GM23248 (cell line): Measurements from ENCODE around the gene STK24. TPM values are rescaled to one million over a fixed set of nuclear protein-coding genes. Genes with fewer than 3 reads are reported as not detected.

Experiments used
- DNase-seq: peaks from one replicate; pipeline ENCODE4 v3.0.0-alpha.2; 2015
- H2AFZ ChIP-seq: fragments of 200-600 bp; sonication (generic); 2 replicates; pipeline ENCODE4 v1.6.1; 2016; ENCODE audit warnings: antibody characterized with exemption
- H3F3A ChIP-seq: fragments of 200-600 bp; sonication (generic); 2 replicates; pipeline ENCODE4 v1.6.1; 2016; ENCODE audit warnings: mild to moderate bottlenecking, antibody characterized with exemption, mixed run types; ENCODE audit not compliant: insufficient read depth
- H3K27ac ChIP-seq: fragments of 200-600 bp; sonication (generic); 2 replicates; pipeline ENCODE4 v1.5.1; 2016; ENCODE audit warnings: mild to moderate bottlenecking
- H3K27me3 ChIP-seq: fragments of 200-600 bp; sonication (generic); replicated peaks from 2 replicates; pipeline ENCODE4 v1.6.1; 2016; ENCODE audit warnings: mild to moderate bottlenecking; ENCODE audit not compliant: insufficient read depth
- H3K36me3 ChIP-seq: fragments of 200-600 bp; sonication (generic); 2 replicates; pipeline ENCODE4 v1.6.1; 2016; ENCODE audit warnings: low read depth, mild to moderate bottlenecking
- H3K4me1 ChIP-seq: fragments of 200-600 bp; sonication (generic); 2 replicates; pipeline ENCODE4 v1.6.1; 2016; ENCODE audit warnings: mild to moderate bottlenecking; ENCODE audit not compliant: insufficient read depth
- H3K4me2 ChIP-seq: fragments of 200-600 bp; sonication (generic); one replicate; pipeline ENCODE4 v1.6.1; 2016; ENCODE audit warnings: mild to moderate bottlenecking; ENCODE audit not compliant: unreplicated experiment
- H3K4me3 ChIP-seq: fragments of 200-600 bp; sonication (generic); 2 replicates; pipeline ENCODE4 v1.5.1; 2016; ENCODE audit warnings: mild to moderate bottlenecking
- H3K79me2 ChIP-seq: fragments of 200-600 bp; sonication (generic); 2 replicates; pipeline ENCODE4 v1.6.1; 2016; ENCODE audit warnings: mild to moderate bottlenecking; ENCODE audit not compliant: insufficient read depth
- H3K9ac ChIP-seq: fragments of 200-600 bp; sonication (generic); 2 replicates; pipeline ENCODE4 v1.6.1; 2016; ENCODE audit warnings: mild to moderate bottlenecking
- H3K9me2 ChIP-seq: fragments of 200-600 bp; sonication (generic); 2 replicates; pipeline ENCODE4 v1.6.1; 2016; ENCODE audit warnings: mixed run types, mild to moderate bottlenecking, moderate library complexity; ENCODE audit not compliant: insufficient read depth
- H3K9me3 ChIP-seq: fragments of 200-600 bp; sonication (generic); one replicate; pipeline ENCODE4 v1.6.1; 2017; ENCODE audit warnings: low read depth
- H4K20me1 ChIP-seq: fragments of 200-600 bp; sonication (generic); 2 replicates; pipeline ENCODE4 v1.6.0; 2016; ENCODE audit not compliant: insufficient read depth
- EZH2 ChIP-seq: fragments of 200-600 bp; sonication (generic); IDR thresholded peaks from 2 replicates; pipeline ENCODE4 v1.6.1; 2018; ENCODE audit warnings: antibody characterized with exemption, mild to moderate bottlenecking; ENCODE audit not compliant: insufficient read depth, poor library complexity, severe bottlenecking
- EZH2phosphoT487 ChIP-seq: fragments of 200-600 bp; sonication (generic); IDR thresholded peaks from 2 replicates; pipeline ENCODE4 v1.6.1; 2018; ENCODE audit warnings: antibody characterized with exemption, moderate library complexity, mild to moderate bottlenecking, low read depth; ENCODE audit not compliant: insufficient read depth
- WGBS, 2 experiments: methylation state at CpG; one replicate each; pipeline ENCODE4 v1.1.6; 2015 to 2017; ENCODE audit warnings: low lambda C conversion rate in 2 of 2, low coverage in 1 of 2; ENCODE audit errors: missing lambda C conversion rate in 2 of 2; 5-methylcytosine and 5-hydroxymethylcytosine counted together
- in situ Hi-C: fragments of 300-500 bp; cut with MboI; formaldehyde crosslinking; loops from 2 replicates; pipeline ENCODE4 v1.15.0; 2020
- polyA plus RNA-seq: library from polyadenylated mRNA; unstranded; fragments of >200 nt; fragmentation: Nextera tagmentation; extraction: Ambion mirVana; gene quantifications from 2 replicates; pipeline ENCODE4 v1.2.1, GENCODE V29; 2016
- total RNA-seq: library from RNA; depleted of rRNA; stranded (reverse); fragments of >200 nt; shearing (Covaris generic); gene quantifications from 2 replicates; pipeline ENCODE4 v1.2.3, GENCODE V29; 2014

The STK24 gene
- total and polyA plus RNA-seq, 2 experiments from 2014 or later: 11.1 to 72.4 TPM

- peak; percentile 80 for DNase-seq
- Histone ChIP-seq H3K4me2 (no peak overlapping the region), H3K79me2 (peaks cover 17% of the 10 kb centered on the region), H3K4me1 (peaks cover 47% of the 10 kb centered on the region), H3K4me3 (no peak overlapping the region), H3F3A (peaks cover 53% of the 10 kb centered on the region), H3K9me2 (no peaks in the 10 kb centered on the region), H3K27ac (no peak overlapping the region), H2AFZ (no peak overlapping the region), H3K9ac (no peak overlapping the region), H4K20me1 (no peaks in the 10 kb centered on the region), H3K9me3 (no peaks in the 10 kb centered on the region), H3K27me3 (no peaks in the 10 kb centered on the region), H3K36me3 (peaks cover 22% of the 10 kb centered on the region; the same call in 1 of the 2 replicates)
- TF ChIP-seq EZH2phosphoT487 (no peak), EZH2 (no peak)
- in situ Hi-C loops: loop anchor here (5.0 kb wide), 1 partner anchor 219 kb away; no protein-coding TSS in a partner anchor
- 58 to 61% methylated on average over 28 of the region's 28 CpGs for WGBS, 2 experiments
Measured at GRCh38 chr13:98447881-98448641, 128.8 kb downstream of the STK24 start.

- no peak overlapping the region for H3K4me3 ChIP-seq
- peaks cover 41% of the 10 kb centered on the region for H3K4me1 ChIP-seq
- H3K9me2 ChIP-seq: no peaks in the 10 kb centered on the region
- no peaks in the 10 kb centered on the region for H3K9me3 ChIP-seq
- no peak for TF ChIP-seq EZH2phosphoT487
- no peak for TF ChIP-seq EZH2
- no peaks in the 10 kb centered on the region for H3K27me3 ChIP-seq
- H3K9ac ChIP-seq: no peak overlapping the region
- peaks cover 17% of the 10 kb centered on the region for H3K79me2 ChIP-seq
- H4K20me1 ChIP-seq: no peaks in the 10 kb centered on the region
- peaks cover 49% of the 10 kb centered on the region for H3F3A ChIP-seq
- in situ Hi-C loops: loop anchor here (5.0 kb wide), 1 partner anchor 220 kb away; no protein-coding TSS in a partner anchor
- DNase-seq: no peak
- no peak overlapping the region for H3K4me2 ChIP-seq
- no peak overlapping the region for H3K27ac ChIP-seq
- peaks cover 16% of the 10 kb centered on the region; the same call in 1 of the 2 replicates for H3K36me3 ChIP-seq
- H2AFZ ChIP-seq: no peak overlapping the region
- 83 to 88% methylated on average over 5 of the region's 5 CpGs for whole genome bisulfite sequencing, 2 experiments
Measured at GRCh38 chr13:98447130-98447529, 129.8 kb downstream of the STK24 start.

- Histone ChIP-seq H2AFZ (no peak overlapping the region), H3F3A (peaks cover 40% of the 10 kb centered on the region), H3K4me3 (no peak overlapping the region), H3K27me3 (no peaks in the 10 kb centered on the region), H3K9me3 (no peaks in the 10 kb centered on the region), H3K9me2 (no peaks in the 10 kb centered on the region), H3K27ac (no peak overlapping the region), H3K9ac (peak overlapping the region; percentile 38; the same call in 1 of the 2 replicates), H3K4me1 (peaks cover 32% of the 10 kb centered on the region), H3K4me2 (no peak overlapping the region), H4K20me1 (no peaks in the 10 kb centered on the region), H3K36me3 (0 out of 2 replicates have a peak, but pooled peaks cover 15% of the 10 kb centered on the region), H3K79me2 (peaks cover 17% of the 10 kb centered on the region)
- WGBS, 2 experiments: 89 to 92% methylated on average over 9 to 11 of the region's 11 CpGs
- TF ChIP-seq EZH2 (no peak), EZH2phosphoT487 (no peak)
- no peak for DNase-seq
- in situ Hi-C loops: loop anchor here (5.0 kb wide), 1 partner anchor 221 kb away; no protein-coding TSS in a partner anchor
Measured at GRCh38 chr13:98446234-98446621, 130.7 kb downstream of the STK24 start.

- peaks cover 13% of the 10 kb centered on the region for H3K79me2 ChIP-seq
- H4K20me1 ChIP-seq: no peaks in the 10 kb centered on the region
- peak overlapping the region; percentile 44; the same call in 1 of the 2 replicates for H3K9ac ChIP-seq
- in situ Hi-C loops: loop anchor here (5.0 kb wide), 1 partner anchor 222 kb away; no protein-coding TSS in a partner anchor
- peaks cover 34% of the 10 kb centered on the region for H3F3A ChIP-seq
- WGBS, 2 experiments: 18 to 20% methylated on average over 17 to 18 of the region's 18 CpGs
- H3K4me2 ChIP-seq: no peak overlapping the region
- H3K9me2 ChIP-seq: no peaks in the 10 kb centered on the region
- no peaks in the 10 kb centered on the region for H3K9me3 ChIP-seq
- no peaks in the 10 kb centered on the region for H3K27me3 ChIP-seq
- peaks cover 25% of the 10 kb centered on the region for H3K4me1 ChIP-seq
- no peak overlapping the region for H3K4me3 ChIP-seq
- peak overlapping the region; percentile 98 for H3K27ac ChIP-seq
- 0 out of 2 replicates have a peak, but pooled peaks cover 15% of the 10 kb centered on the region for H3K36me3 ChIP-seq
- DNase-seq: peak; percentile 79
- H2AFZ ChIP-seq: no peak overlapping the region
- TF ChIP-seq EZH2 (no peak), EZH2phosphoT487 (no peak)
Measured at GRCh38 chr13:98445340-98446233, 131.3 kb downstream of the STK24 start.
